GM19025 (cell line): ENCODE measurements around the gene UNC5CL.
"Not testable (repeated sequence)": the region's sequence is repeated elsewhere in the genome, so short reads cannot be mapped to it uniquely, and the experiment has no call there.

Source experiments
- ATAC-seq: cut with Tn5 transposase; IDR thresholded peaks from one replicate; pipeline ENCODE4 v1.9.1; 2021; ENCODE audit warnings: mild to moderate bottlenecking, low read depth, moderate library complexity; ENCODE audit not compliant: unreplicated experiment

UNC5CL gene

DNA sequence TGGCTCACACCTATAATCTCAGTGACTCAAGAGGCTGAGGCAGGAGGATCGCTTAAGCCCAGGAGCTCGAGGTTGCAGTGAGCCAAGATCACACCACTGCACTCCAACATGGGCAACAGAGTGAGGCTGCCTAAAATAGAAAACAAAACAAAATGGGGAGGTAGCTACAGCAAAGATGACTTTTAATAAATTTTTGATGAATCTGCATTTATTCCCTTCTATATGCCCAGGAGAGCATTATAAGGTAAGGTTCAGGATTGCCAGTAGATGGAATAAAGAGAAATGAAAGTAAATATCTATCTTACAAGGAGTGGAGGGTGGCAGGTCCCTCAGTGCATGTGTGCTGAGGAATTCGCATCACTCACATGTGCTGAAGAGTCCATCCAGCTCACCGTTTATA lies 24.2 kb downstream of the UNC5CL start:
- ATAC-seq, result no peak

GRCh38 chr6:41013466-41014153 lies 25.4 kb downstream of the UNC5CL start:
- ATAC-seq, result no peak

DNA sequence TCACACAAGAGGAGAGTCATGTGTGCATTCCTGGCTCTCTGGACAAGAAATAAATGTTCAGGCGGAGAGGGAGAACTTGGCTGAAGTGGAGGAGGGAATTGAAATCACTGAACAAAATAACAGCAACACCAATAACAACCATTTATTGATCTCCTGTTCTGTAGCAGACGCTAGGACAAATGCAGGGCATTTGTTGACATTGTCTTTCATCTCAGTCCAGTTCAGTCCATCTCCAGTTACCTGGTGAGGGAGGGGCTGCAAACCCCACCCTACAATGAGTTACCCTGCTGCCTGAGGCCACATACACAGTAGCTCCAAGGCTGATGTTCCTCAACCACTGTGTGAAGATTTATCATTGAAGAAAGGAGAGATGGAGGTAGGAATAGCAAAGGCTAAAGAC lies 27.3 kb downstream of the UNC5CL start:
- ATAC-seq, result no peak

GRCh38 chr6:41009669-41010068 lies 29.4 kb downstream of the UNC5CL start:
- no peak for ATAC-seq

- no peak for ATAC-seq
Measured at GRCh38 chr6:41008011-41008410, 31.0 kb downstream of the UNC5CL start.

DNA sequence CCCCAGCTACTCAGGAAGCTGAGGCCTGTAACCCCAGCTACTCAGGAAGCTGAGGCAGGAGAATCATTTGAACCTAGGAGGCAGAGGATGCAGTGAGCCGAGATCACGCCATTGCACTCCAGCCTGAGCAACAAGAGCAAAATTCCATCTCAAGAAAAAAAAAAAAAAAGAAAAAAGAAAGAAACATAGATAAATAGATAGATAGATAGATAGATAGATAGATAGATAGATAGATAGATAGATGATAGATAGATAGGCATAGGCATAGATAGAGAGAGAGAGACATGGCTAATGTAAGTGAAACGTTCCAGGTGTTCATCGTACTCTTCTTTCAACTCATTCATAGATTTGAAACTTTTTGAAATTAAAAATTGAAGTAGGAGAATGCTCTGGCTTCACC lies 32.0 kb downstream of the UNC5CL start:
- not testable (repeated sequence) for ATAC-seq

- ATAC-seq, result not testable (repeated sequence)
Measured at GRCh38 chr6:41006217-41006616, 32.8 kb downstream of the UNC5CL start.

DNA sequence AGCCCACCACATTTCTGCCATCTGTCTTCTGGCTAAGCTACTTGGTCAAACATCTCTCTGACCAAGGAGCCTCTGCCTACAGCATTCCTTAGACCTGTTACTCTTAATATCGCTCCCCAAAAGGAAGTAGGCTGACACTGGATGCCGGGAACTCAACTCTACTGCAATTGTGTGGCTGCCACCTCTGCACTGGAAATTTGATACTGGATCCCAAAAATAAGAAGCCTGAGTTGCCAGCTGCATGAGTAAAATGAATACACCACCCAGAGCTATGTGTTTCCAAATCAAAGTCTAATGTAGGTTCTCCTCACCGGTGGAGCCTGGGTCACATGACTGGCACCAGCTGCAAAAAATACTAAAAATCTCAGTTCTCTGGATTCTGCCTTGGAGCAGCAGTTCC lies 36.9 kb downstream of the UNC5CL start:
- ATAC-seq, result no peak

GRCh38 chr6:41000248-41000647 lies 38.8 kb downstream of the UNC5CL start:
- no peak for ATAC-seq

- ATAC-seq, result no peak
Measured at GRCh38 chr6:40999569-40999968, 39.5 kb downstream of the UNC5CL start.

DNA sequence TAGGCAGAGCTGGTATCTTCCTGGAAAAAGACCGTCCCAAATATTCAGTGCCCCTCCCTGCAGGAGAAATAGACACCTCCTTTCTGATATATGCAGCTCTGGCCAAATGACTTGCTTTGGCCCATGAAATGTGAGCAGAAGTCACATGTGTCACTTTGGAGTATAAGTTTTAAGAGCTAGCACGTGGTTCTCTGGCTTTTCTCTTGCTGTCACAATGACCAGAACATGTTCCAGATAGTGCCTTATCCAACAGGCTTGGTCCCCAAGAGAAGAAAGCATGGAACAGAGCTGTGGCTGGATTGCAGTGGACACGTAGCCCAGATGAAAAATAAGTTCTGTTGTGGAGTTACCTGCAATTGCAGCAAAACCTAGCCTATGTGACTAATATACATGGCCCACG lies 40.4 kb downstream of the UNC5CL start:
- ATAC-seq, result no peak

DNA sequence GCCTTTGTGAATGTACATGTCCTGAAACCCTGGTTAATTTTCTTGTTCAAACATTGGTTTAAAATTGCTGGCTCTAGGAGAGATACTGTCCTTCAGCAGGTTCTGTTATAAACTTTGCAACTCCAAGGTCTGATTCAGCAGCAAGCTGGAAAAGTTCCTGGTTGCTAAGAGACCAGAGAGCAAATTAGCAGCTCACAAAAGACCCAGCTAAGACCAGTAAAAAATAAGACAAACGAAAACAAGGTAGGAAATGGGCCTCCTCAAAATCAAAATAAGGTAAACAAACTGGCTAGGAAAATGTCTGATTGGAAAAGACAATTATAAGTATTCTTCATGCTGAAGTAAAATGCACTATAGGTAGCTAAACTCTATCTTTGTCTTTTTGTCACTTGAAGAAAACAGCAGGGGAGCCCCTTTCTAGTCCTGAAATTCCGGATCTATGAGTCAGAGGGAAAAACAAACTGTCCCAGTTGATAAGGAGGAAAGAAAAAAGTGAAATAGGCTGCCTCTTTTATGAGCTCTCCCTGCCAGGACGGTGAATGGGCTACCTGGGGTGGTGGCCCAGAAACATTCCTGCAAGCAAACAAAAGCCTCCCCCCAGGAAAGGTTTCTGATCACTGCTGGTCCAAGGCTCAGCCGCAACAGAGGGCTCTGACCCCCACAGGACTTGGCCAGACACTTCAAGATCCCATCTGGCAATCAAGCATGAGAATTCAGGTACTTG lies 41.6 kb downstream of the UNC5CL start:
- no peak for ATAC-seq

DNA sequence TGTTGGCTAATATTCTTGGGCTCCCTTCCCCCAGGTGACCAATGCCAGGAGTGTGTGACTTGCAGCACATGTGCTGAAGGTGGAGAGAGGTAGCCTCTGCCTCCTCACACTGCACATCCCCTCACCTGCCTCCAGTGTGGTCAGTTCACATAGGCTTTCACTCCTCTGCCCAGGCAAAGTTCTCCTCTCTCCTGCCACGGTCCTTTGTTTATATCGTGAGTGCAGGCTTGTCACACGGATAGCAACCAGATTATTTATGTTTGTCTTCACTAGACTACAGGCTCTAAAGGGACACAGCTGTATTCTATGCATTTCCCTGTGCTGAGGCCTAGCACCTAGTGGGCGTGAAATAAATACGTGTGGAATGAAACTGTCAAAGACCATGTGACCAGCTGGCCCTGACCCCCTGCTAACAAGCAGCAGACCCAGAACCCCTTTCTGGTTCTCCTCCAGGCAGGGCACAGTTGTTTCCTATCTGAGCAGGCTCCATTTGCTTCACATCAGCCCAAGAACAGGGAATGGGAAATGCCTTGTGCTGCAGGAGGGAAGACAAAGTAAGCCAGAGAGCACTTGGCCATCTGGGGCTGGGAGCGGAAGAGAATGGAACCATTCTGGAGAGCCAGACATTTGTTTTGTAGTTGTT lies 42.3 kb downstream of the UNC5CL start:
- ATAC-seq, result no peak

DNA sequence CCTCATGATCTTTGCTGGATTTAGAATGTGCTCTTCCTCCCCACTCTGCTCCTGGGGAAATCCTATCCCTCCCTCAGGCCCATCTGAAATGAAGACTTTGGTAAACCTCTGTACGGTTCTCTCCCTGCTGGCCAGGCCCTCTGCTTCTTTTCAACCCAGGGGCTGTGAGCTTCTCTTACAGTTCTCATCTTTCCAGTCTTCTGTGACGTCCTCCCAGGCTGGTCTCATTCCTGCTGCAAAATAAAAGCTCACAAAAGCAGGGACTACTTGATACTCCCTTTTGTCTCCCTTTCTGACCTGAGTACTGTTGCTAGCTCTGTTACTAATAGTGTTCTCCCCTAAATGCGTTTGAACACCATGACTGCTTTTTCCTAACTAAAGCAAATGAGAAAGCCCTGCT lies 46.3 kb downstream of the UNC5CL start:
- ATAC-seq, result no peak

- ATAC-seq, result no peak
Measured at GRCh38 chr6:40990301-40990700, 48.7 kb downstream of the UNC5CL start.

- no peak for ATAC-seq
Measured at GRCh38 chr6:40989204-40990169, 49.5 kb downstream of the UNC5CL start.

DNA sequence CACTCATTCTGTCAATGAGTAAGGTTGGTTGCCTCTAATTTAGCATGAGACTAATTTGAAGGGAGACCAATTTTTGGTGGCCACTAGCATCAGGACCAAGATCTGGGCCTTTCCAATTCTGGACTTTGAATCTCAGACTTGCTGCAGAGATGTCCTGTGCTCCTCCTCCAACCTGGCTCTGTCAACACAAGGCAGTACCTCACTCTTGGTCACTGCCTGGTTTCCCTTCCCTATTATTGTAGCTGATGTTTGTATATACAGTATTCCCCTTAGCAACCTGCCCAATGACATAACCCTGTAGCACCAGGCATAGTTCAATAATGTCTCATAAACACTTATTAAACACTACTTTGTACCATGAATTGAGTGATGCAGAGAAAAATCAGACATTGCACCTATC lies 50.4 kb downstream of the UNC5CL start:
- no peak for ATAC-seq

- no peak for ATAC-seq
Measured at GRCh38 chr6:40986921-40987819, 51.9 kb downstream of the UNC5CL start.

- no peak for ATAC-seq
Measured at GRCh38 chr6:40986364-40986763, 52.7 kb downstream of the UNC5CL start.

DNA sequence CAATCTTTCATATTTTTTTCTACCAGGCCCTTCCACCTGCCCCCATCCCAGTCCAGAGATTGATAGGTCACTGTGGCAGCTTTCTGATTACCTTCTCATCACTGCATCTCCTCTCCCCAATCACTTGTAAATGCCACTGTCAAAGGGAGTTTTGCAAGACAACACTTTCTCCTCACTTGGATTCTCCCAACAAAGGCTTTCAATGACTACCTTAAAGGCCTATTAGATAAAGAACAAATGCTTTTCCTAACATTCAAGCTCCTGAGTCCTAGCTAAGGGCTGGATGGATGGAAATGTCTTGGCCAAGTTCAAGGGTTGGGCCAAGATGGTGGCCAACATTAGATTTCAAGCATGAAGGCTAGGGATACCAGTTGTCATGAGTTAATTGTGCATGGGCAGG lies 55.3 kb downstream of the UNC5CL start:
- ATAC-seq, result no peak
